NB4 (cell line): ENCODE results near the gene PGBD5.

Experiments
- DNase-seq: peaks from one replicate; pipeline ENCODE4 v3.0.0; 2010; ENCODE audit warnings: low read depth
- H3K4me3 ChIP-seq: one replicate; pipeline ENCODE4 v1.5.1; 2011; ENCODE audit warnings: mild to moderate bottlenecking, low read depth, low read length, moderate library complexity
- MYC ChIP-seq: IDR thresholded peaks from 2 replicates; pipeline ENCODE4 v1.6.1; 2011; ENCODE audit warnings: low read depth, low read length
- POLR2A ChIP-seq: IDR thresholded peaks from 2 replicates; pipeline ENCODE4 v1.6.1; 2011; ENCODE audit warnings: mild to moderate bottlenecking; ENCODE audit not compliant: insufficient read length; ENCODE audit errors: extremely low read depth
- TF ChIP-seq, protein P1 (sequence below): IDR thresholded peaks from 2 replicates; pipeline ENCODE4 v1.6.1; 2011; ENCODE audit warnings: low read depth, low read length
- TF ChIP-seq, protein P2 (sequence below): IDR thresholded peaks from one replicate; pipeline ENCODE4 v1.5.1; 2012; ENCODE audit warnings: low read depth, low read length

Gene PGBD5

DNA sequence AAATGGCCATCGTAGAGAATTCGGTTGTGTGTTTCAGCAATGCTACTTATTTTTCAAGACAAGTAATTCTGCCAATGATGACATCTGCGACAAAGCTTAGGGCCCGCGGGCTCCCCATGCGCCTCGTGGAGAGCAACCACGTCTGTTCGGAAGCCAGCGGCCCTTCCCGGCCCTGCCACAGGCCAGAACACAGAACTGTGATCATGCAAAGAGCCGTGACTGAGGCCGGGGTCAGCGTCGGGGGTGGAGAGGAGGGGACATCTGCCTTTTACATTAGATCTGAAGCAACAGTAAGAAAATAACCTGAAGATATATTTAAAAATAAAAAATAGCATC, 103.7 kb downstream of the PGBD5 start:
- TF ChIP-seq, protein P1, sequence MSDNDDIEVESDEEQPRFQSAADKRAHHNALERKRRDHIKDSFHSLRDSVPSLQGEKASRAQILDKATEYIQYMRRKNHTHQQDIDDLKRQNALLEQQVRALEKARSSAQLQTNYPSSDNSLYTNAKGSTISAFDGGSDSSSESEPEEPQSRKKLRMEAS, result no peak
- TF ChIP-seq, protein P2, sequence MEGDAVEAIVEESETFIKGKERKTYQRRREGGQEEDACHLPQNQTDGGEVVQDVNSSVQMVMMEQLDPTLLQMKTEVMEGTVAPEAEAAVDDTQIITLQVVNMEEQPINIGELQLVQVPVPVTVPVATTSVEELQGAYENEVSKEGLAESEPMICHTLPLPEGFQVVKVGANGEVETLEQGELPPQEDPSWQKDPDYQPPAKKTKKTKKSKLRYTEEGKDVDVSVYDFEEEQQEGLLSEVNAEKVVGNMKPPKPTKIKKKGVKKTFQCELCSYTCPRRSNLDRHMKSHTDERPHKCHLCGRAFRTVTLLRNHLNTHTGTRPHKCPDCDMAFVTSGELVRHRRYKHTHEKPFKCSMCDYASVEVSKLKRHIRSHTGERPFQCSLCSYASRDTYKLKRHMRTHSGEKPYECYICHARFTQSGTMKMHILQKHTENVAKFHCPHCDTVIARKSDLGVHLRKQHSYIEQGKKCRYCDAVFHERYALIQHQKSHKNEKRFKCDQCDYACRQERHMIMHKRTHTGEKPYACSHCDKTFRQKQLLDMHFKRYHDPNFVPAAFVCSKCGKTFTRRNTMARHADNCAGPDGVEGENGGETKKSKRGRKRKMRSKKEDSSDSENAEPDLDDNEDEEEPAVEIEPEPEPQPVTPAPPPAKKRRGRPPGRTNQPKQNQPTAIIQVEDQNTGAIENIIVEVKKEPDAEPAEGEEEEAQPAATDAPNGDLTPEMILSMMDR, result no peak
- TF ChIP-seq POLR2A, result no peak
- H3K4me3 ChIP-seq, result no peak overlapping the region
- no peak for DNase-seq

DNA sequence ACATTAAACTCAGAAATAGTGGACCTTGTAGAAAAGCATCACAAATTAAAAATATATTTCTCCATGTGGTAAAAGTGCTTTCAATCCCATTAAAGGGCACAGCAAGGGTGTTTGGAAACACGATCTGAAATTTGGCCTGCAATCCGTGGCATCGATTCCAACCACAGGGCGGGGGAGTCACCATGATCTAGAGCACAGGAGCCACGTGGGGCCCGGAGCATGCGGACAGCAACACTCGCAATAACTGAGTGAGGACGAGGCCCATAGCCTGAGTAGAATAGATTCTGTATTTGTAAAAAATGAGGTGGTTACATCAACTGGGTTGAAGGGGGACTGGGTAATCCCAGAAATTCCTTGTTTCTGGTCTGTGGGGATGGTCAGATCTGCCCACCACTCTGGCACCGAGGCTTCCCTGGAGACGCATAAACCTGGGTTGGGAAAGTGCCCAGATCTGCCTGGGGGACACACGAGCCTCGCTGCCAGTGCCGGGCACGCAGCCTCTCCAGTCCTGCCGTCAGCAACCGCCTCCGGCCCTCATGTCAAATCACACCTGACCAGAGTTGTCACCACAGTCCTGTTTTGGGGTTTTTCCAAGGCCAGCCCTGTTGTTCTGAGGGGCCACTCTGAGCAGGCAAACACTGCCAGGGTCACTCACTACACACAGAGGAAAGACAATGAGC, 104.3 kb downstream of the PGBD5 start:
- TF ChIP-seq MYC (no peak), POLR2A (no peak)
- TF ChIP-seq, protein P2, result no peak
- TF ChIP-seq, protein P1, result no peak
- H3K4me3 ChIP-seq, result no peak overlapping the region
- DNase-seq, result no peak

DNA sequence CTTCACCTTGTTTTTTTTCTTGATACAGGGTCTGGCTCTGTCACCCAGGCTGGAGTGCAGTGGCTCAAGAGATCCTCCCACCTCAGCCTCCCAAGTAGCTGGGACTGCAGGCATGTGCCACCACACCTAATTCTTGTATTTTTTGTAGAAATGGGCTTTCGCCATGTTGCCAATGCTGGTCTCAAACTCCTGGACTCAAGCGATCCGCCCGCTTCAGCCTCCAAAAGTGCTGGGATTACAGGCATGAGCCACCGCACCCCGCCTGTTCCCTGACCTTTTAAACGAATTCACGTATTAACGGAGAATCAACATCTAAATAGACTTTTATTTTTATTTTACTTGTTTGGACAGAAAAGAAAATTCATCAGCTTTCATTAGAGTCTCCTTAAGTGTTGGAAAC, 104.8 kb downstream of the PGBD5 start:
- no peak for DNase-seq
- no peak overlapping the region for H3K4me3 ChIP-seq
- TF ChIP-seq MYC (no peak), POLR2A (no peak)
- TF ChIP-seq, protein P2, result no peak
- TF ChIP-seq, protein P1, result no peak

DNA sequence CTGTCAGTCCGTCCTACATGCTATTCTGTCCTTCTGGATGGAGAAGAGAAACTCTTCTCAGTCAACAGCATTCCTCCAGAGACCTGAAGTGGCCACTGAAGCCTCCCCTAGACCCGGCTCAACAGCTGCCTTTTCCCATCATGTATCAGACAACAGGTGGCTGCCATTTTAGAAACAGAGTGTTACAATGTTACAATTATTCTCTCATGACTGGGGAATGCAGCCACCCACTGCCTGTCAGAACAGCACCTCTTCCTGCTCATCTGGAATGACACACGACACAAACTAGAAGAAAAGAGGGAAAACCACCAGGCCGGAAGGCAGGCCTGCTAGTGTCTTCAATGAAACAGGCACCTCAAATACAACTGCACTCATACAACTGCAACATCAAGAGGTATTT, 105.3 kb downstream of the PGBD5 start:
- TF ChIP-seq, protein P2, result no peak
- TF ChIP-seq MYC, result no peak
- TF ChIP-seq, protein P1, result no peak
- TF ChIP-seq POLR2A, result no peak
- H3K4me3 ChIP-seq, result no peak overlapping the region
- no peak for DNase-seq

DNA sequence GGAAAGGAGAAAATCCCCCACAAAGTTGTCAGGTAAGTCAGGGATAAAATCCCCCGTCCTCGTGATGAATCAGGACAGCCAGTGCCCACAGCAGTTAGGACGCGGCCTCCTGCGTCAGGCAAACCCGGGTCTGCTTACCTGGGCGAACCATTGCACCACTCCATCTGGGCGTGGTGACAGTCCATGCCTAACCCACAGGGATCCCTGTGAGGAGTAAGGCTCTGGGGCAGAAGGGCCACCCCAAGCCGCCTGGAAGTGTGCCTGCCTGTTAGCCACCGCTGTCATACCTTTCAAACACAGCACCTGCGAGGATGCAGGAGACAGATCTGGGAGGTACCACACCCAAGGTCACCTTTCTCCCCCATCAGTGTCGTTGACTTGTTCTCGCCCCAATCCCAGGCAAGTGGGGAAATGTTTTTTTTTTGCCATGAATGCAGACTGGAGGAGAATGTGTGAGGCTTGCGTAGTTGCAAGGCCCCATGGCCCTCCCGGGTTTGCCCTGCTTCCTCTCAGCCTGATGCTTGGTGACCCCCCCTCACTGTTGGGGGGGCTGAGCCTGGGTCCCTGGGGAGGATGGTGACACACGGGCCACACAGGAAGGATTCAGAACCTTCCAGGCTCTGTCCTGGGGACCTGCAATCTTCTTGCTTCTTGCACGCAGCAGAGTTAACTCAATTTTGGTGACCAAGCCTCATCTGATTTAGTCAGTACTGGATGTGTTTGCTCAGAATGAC, 107.0 kb downstream of the PGBD5 start:
- no peak for DNase-seq
- TF ChIP-seq, protein P1, result no peak
- TF ChIP-seq MYC, result no peak
- TF ChIP-seq, protein P2, result no peak
- TF ChIP-seq POLR2A, result no peak
- no peak overlapping the region for H3K4me3 ChIP-seq
